ENCODE results near the gene B3GNT8. TPM values are rescaled to one million over a fixed set of nuclear protein-coding genes. Genes with fewer than 3 reads are reported as not detected.
A peak's percentile ranks its signal among the peaks of the same experiment; 100 is the strongest.

The B3GNT8 gene
- polyA plus RNA-seq, 1 donor from 2014 or later: not detected

- Histone ChIP-seq H3K9me2 (ENCODE audit: insufficient read depth, low read length) (no peaks in the 10 kb centered on the region), H3K79me2 (replicated peaks; ENCODE audit: insufficient read depth, low read length) (no peaks in the 10 kb centered on the region), H2AFZ (ENCODE audit: low read depth, low read length) (no peak overlapping the region), H3K27me3 (ENCODE audit: insufficient read depth, low read depth, low read length) (no peaks in the 10 kb centered on the region), H3K27ac (ENCODE audit: low read length) (peak overlapping the region; percentile 16), H4K20me1 (ENCODE audit: insufficient read depth) (no peaks in the 10 kb centered on the region), H3K36me3 (ENCODE audit: insufficient read depth, low read length) (no peaks in the 10 kb centered on the region), H3K4me2 (ENCODE audit: low read length) (peak overlapping the region; percentile 30), H3F3A (ENCODE audit: insufficient read depth, low read length, poor library complexity, severe bottlenecking) (no peaks in the 10 kb centered on the region), H3K9me3 (ENCODE audit: low read length) (no peaks in the 10 kb centered on the region), H3K9ac (ENCODE audit: low read length) (no peak overlapping the region), H3K4me3 (ENCODE audit: low read length) (peak overlapping the region; percentile 67)
- TF ChIP-seq POLR2AphosphoS5 (IDR thresholded peaks at IDR 0.05): no peak
- TF ChIP-seq TAF1 (IDR thresholded peaks at IDR 0.05; ENCODE audit: low read depth): no peak
- TF ChIP-seq SMC3 (conservative IDR thresholded peaks at IDR 0.05; ENCODE audit: poor library complexity): no peak
- TF ChIP-seq EP300 (conservative IDR thresholded peaks at IDR 0.05; ENCODE audit: poor library complexity, severe bottlenecking): no peak
- no peak for TF ChIP-seq EZH2 (IDR thresholded peaks at IDR 0.05; ENCODE audit: borderline replicate concordance, insufficient read depth, low read length, poor library complexity, severe bottlenecking)
- no peak for TF ChIP-seq MXI1 (conservative IDR thresholded peaks at IDR 0.05; ENCODE audit: poor library complexity, severe bottlenecking)
- TF ChIP-seq CTCF (IDR thresholded peaks at IDR 0.05; ENCODE audit: poor library complexity, severe bottlenecking): no peak
- TF ChIP-seq REST (IDR thresholded peaks at IDR 0.05; ENCODE audit: borderline replicate concordance): no peak
- no peak for TF ChIP-seq RAD21 (conservative IDR thresholded peaks at IDR 0.05)
These were observed 50.2 kb downstream of the B3GNT8 start for GRCh38 chr19:41376998-41377365.

- peak within 1 kb of the TSS; percentile 14 for H2AFZ ChIP-seq (ENCODE audit: low read depth, low read length)
- H3K9ac ChIP-seq (ENCODE audit: low read length): peak within 1 kb of the TSS; percentile 60
- H4K20me1 ChIP-seq (ENCODE audit: insufficient read depth): no peaks in the 10 kb centered on the region
- no peaks in the 10 kb centered on the region for H3K9me2 ChIP-seq (ENCODE audit: insufficient read depth, low read length)
- peak within 1 kb of the TSS; percentile 30 for H3K4me2 ChIP-seq (ENCODE audit: low read length)
- H3K36me3 ChIP-seq (ENCODE audit: insufficient read depth, low read length): no peaks in the 10 kb centered on the region
- H3F3A ChIP-seq (ENCODE audit: insufficient read depth, low read length, poor library complexity, severe bottlenecking): no peaks in the 10 kb centered on the region
- TF ChIP-seq EP300 (conservative IDR thresholded peaks at IDR 0.05; ENCODE audit: poor library complexity, severe bottlenecking) (no peak), SMC3 (conservative IDR thresholded peaks at IDR 0.05; ENCODE audit: poor library complexity) (no peak), EZH2 (IDR thresholded peaks at IDR 0.05; ENCODE audit: borderline replicate concordance, insufficient read depth, low read length, poor library complexity, severe bottlenecking) (no peak), TAF1 (IDR thresholded peaks at IDR 0.05; ENCODE audit: low read depth) (no peak), RAD21 (conservative IDR thresholded peaks at IDR 0.05) (no peak), CTCF (IDR thresholded peaks at IDR 0.05; ENCODE audit: poor library complexity, severe bottlenecking) (no peak), REST (IDR thresholded peaks at IDR 0.05; ENCODE audit: borderline replicate concordance) (no peak), POLR2AphosphoS5 (IDR thresholded peaks at IDR 0.05) (no peak), MXI1 (conservative IDR thresholded peaks at IDR 0.05; ENCODE audit: poor library complexity, severe bottlenecking) (no peak)
- H3K27me3 ChIP-seq (ENCODE audit: insufficient read depth, low read depth, low read length): no peaks in the 10 kb centered on the region
- H3K79me2 ChIP-seq (replicated peaks; ENCODE audit: insufficient read depth, low read length): no peaks in the 10 kb centered on the region
- no peaks in the 10 kb centered on the region for H3K9me3 ChIP-seq (ENCODE audit: low read length)
- H3K27ac ChIP-seq (ENCODE audit: low read length): peak within 1 kb of the TSS; percentile 16
- peak within 1 kb of the TSS; percentile 67 for H3K4me3 ChIP-seq (ENCODE audit: low read length)
These were observed 50.8 kb downstream of the B3GNT8 start, which contains the start of gene TMEM91 for GRCh38 chr19:41376241-41376997. TSS of gene TMEM91 (plus strand) at chr19:41376533. CDS start at chr19:41378310, 1,777 bp downstream.

Data from neural cell (in vitro differentiated cells).